ENCODE measurements around the gene SEMA3D. TPM values are rescaled to one million over a fixed set of nuclear protein-coding genes. Genes with fewer than 3 reads are reported as not detected.

Gene SEMA3D
- total and polyA plus RNA-seq, 7 donors, result 0.23 to 5.5 (median 2.5) TPM

DNA sequence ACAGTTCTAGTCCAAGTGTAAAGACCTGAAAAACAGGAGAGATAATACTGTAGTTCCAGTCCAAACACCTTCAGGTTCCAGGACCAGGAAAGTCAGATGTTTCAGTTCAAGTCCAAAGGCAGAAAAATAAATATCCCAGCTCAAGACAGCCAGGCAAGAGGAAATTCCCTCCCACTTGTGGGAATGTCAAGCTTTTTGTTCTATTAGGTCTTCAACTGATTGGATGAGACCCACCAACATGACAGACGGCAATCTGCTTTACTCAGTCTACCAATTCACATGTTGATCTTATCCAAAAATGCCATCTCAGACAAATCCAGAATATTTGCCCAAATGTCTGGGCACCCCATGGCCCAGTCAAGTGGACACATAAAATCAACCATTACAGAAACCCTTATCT, 33.1 kb downstream of the SEMA3D start:
- WGBS, 2 donors, result 94 to 96% methylated on average over 1 of the region's 1 CpG
- no peak for DNase-seq
- TF ChIP-seq CTCF (IDR thresholded peaks at IDR 0.05) (no peak), POLR2A (IDR thresholded peaks at IDR 0.05) (no peak), EP300 (IDR thresholded peaks at IDR 0.05) (no peak), POLR2AphosphoS5 (IDR thresholded peaks at IDR 0.05) (no peak)
- Histone ChIP-seq H3K27ac (no peak overlapping the region), H3K4me3 (no peak overlapping the region), H3K36me3 (no peaks in the 10 kb centered on the region), H3K27me3 (no peaks in the 10 kb centered on the region), H3K4me1 (peaks cover 0 to 11% (median 4%) of the 10 kb centered on the region in 4 donors), H3K9me3 (no peaks in the 10 kb centered on the region)
- intact Hi-C loops (cut with DNase I), result no loop called here

DNA sequence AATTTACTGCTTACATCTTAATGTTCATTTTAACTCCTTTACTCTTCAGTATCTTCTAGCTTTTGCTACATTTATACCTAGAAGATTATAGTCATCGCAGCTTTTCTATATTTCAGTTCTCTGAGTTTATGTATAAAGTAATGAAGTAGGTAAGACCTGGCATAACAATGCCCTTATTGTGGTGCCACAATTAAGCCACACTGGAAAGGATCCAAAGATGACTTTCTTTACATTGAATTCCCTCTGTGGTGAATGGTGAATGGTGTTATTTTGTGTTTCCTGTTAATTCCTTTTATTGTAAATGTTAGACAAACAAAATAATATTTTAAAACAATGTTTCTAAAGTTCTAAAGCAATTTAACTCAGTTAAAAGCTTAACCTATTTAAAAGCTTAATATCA, 36.2 kb downstream of the SEMA3D start:
- no peaks in the 10 kb centered on the region for H3K27me3 ChIP-seq
- H3K9me3 ChIP-seq, result no peaks in the 10 kb centered on the region
- H3K4me1 ChIP-seq, result peaks cover 0 to 11% (median 4%) of the 10 kb centered on the region in 4 donors
- intact Hi-C loops (cut with DNase I), result no loop called here
- no peaks in the 10 kb centered on the region for H3K36me3 ChIP-seq
- no peak for DNase-seq
- TF ChIP-seq EP300 (IDR thresholded peaks at IDR 0.05) (no peak), CTCF (IDR thresholded peaks at IDR 0.05) (no peak), POLR2AphosphoS5 (IDR thresholded peaks at IDR 0.05) (no peak), POLR2A (IDR thresholded peaks at IDR 0.05) (no peak)
- H3K27ac ChIP-seq, result no peak overlapping the region
- WGBS, 2 donors, result 27 to 73% methylated on average over 1 of the region's 1 CpG
- no peak overlapping the region for H3K4me3 ChIP-seq

GRCh38 chr7:85144771-85145170, 42.1 kb downstream of the SEMA3D start:
- DNase-seq, result no peak
- 24 to 58% methylated on average over 1 of the region's 1 CpG for WGBS, 2 donors
- Histone ChIP-seq H3K36me3 (no peaks in the 10 kb centered on the region), H3K4me3 (no peak overlapping the region), H3K27ac (no peak overlapping the region), H3K4me1 (no peaks in the 10 kb centered on the region), H3K27me3 (no peaks in the 10 kb centered on the region), H3K9me3 (no peaks in the 10 kb centered on the region)
- intact Hi-C loops (cut with DNase I), result no loop called here
- TF ChIP-seq CTCF (IDR thresholded peaks at IDR 0.05) (no peak), POLR2AphosphoS5 (IDR thresholded peaks at IDR 0.05) (no peak), POLR2A (IDR thresholded peaks at IDR 0.05) (no peak), EP300 (IDR thresholded peaks at IDR 0.05) (no peak)

GRCh38 chr7:85135977-85136376, 50.9 kb downstream of the SEMA3D start:
- Histone ChIP-seq H3K27ac (no peak overlapping the region), H3K4me1 (no peaks in the 10 kb centered on the region), H3K9me3 (no peaks in the 10 kb centered on the region), H3K4me3 (no peak overlapping the region), H3K36me3 (no peaks in the 10 kb centered on the region), H3K27me3 (no peaks in the 10 kb centered on the region)
- 59 to 75% methylated on average over 2 of the region's 2 CpGs for WGBS, 2 donors
- TF ChIP-seq CTCF (IDR thresholded peaks at IDR 0.05), result no peak
- no peak for TF ChIP-seq EP300 (IDR thresholded peaks at IDR 0.05)
- no peak for TF ChIP-seq POLR2AphosphoS5 (IDR thresholded peaks at IDR 0.05)
- TF ChIP-seq POLR2A (IDR thresholded peaks at IDR 0.05), result no peak
- no peak for DNase-seq
- intact Hi-C loops (cut with DNase I), result no loop called here

- H3K27me3 ChIP-seq, result no peaks in the 10 kb centered on the region
- DNase-seq, result no peak
- WGBS, 2 donors, result 86 to 89% methylated on average over 1 of the region's 1 CpG
- no peak overlapping the region for H3K4me3 ChIP-seq
- H3K4me1 ChIP-seq, result no peaks in the 10 kb centered on the region
- no peak for TF ChIP-seq CTCF (IDR thresholded peaks at IDR 0.05)
- no peak for TF ChIP-seq POLR2AphosphoS5 (IDR thresholded peaks at IDR 0.05)
- TF ChIP-seq POLR2A (IDR thresholded peaks at IDR 0.05), result no peak
- TF ChIP-seq EP300 (IDR thresholded peaks at IDR 0.05), result no peak
- no peaks in the 10 kb centered on the region for H3K9me3 ChIP-seq
- no peak overlapping the region for H3K27ac ChIP-seq
- intact Hi-C loops (cut with DNase I), result no loop called here
- no peaks in the 10 kb centered on the region for H3K36me3 ChIP-seq
Measured at GRCh38 chr7:85133560-85133959, 53.3 kb downstream of the SEMA3D start.

Data from sigmoid colon (tissue), 7 donors.